Measurements from ENCODE around the gene ABHD12. TPM values are rescaled to one million over a fixed set of nuclear protein-coding genes. Genes with fewer than 3 reads are reported as not detected.
A peak's percentile ranks its signal among the peaks of the same experiment; 100 is the strongest.

ABHD12 gene
- total and polyA plus RNA-seq, 11 donors, result 15.6 to 43.8 (median 26.5) TPM

DNA sequence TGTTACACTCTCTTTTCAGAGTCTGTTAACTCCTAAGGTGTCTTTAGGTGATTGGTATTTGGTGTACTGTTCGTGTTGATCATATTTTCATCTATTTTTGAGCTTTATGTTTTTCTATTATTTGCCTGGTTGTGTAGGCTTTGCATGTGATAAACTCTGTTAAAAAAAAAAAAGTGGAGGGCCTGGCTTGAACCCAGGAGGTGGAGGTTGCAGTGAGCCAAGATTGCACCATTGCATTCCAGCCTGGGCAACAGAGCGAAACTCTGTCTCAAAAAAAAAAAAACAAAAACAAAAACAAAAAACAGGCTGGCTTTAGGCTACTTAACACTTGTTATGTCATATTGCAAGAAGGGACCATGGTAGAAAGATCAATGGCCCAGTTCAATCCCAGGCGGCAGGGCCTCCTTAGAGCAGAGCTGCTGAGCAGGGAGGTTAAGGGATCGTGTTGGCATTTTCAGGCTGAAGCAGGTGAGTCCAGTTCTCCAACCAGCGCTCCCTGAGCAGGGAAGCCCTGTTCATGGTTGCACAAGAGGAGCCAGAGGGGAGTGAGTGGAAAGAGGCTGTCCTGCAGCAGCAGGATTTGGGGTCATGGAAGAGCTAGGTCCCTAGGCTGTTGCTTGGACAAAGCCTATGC lies 134.3 kb downstream of the ABHD12 start:
- TF ChIP-seq, protein P1, sequence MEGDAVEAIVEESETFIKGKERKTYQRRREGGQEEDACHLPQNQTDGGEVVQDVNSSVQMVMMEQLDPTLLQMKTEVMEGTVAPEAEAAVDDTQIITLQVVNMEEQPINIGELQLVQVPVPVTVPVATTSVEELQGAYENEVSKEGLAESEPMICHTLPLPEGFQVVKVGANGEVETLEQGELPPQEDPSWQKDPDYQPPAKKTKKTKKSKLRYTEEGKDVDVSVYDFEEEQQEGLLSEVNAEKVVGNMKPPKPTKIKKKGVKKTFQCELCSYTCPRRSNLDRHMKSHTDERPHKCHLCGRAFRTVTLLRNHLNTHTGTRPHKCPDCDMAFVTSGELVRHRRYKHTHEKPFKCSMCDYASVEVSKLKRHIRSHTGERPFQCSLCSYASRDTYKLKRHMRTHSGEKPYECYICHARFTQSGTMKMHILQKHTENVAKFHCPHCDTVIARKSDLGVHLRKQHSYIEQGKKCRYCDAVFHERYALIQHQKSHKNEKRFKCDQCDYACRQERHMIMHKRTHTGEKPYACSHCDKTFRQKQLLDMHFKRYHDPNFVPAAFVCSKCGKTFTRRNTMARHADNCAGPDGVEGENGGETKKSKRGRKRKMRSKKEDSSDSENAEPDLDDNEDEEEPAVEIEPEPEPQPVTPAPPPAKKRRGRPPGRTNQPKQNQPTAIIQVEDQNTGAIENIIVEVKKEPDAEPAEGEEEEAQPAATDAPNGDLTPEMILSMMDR (IDR thresholded peaks at IDR 0.05), result no peak
- no peak for TF ChIP-seq POLR2A (IDR thresholded peaks at IDR 0.05)
- Histone ChIP-seq H3K27ac (peak overlapping the region; percentile 42 to 99 (median 96)), H3K9me3 (no peaks in the 10 kb centered on the region), H3K36me3 (peaks cover 0 to 37% (median 24%) of the 10 kb centered on the region in 9 donors), H3K27me3 (no peaks in the 10 kb centered on the region), H3K4me1 (peaks cover 0 to 75% (median 49%) of the 10 kb centered on the region in 12 donors), H3K4me3 (peak overlapping the region in 1 of 12 donors; percentile 6)
- intact Hi-C loops (cut with DNase I), result loop anchor here in 1 of 10 donors (2.0 kb wide), 1 partner anchor 18 kb away; no protein-coding TSS in a partner anchor
- DNase-seq (no peak), ATAC-seq (no peak)
- WGBS, 4 donors, result 50 to 62% (median 54%) methylated on average over 5 of the region's 5 CpGs

DNA sequence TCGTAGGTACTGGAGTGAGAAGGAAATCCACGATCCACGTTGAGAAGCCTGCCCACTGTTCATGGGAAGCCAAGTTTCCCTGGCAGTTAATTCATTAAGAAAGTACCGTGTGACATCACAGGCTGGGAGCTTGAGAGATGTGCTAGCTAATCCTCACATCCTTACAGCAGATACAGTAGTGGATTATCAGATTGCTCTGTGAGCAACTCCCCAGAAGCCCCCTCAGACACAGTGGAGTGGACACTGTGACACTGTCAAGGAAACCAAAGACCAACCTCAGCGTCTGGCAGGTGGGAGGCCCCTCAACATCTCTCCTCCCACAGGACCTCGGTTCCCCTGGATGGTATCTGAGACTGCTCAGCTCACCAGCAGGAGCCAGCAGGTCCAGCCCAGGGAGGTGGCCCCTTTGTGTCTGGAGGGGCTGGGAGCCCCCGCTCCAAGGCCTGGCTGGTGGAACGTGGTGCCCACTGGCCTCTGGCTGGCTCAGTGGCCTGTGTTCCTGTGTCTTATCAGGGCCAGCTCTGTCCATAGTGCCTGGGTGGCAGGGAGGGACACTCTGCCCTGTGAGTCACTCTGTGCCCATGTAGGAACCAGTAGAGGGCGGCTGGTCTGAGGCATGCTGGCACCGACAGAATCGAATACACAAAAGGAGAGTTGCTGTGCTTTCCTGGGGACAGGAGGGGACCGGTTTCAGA lies 135.5 kb downstream of the ABHD12 start:
- peaks cover 0 to 86% (median 51%) of the 10 kb centered on the region in 12 donors for H3K4me1 ChIP-seq
- H3K9me3 ChIP-seq, result no peaks in the 10 kb centered on the region
- ATAC-seq (peak; percentile 90 to 92 (median 92)), DNase-seq (peak in 4 of 5 donors; percentile 72 to 87 (median 81))
- intact Hi-C loops (cut with DNase I), result loop anchor here in 4 of 10 donors (1.0 to 5.0 kb wide), 4 partner anchors 19 to 258 kb away; no protein-coding TSS in a partner anchor
- no peaks in the 10 kb centered on the region for H3K27me3 ChIP-seq
- H3K27ac ChIP-seq, result peak overlapping the region; percentile 64 to 99 (median 96)
- TF ChIP-seq POLR2A (IDR thresholded peaks at IDR 0.05), result peak in 1 of 2 donors; percentile 8
- TF ChIP-seq, protein P1 (IDR thresholded peaks at IDR 0.05), result peak in 5 of 12 donors; percentile 6 to 24 (median 11)
- 48 to 61% (median 56%) methylated on average over 10 to 12 of the region's 12 CpGs for WGBS, 4 donors
- H3K4me3 ChIP-seq, result peak overlapping the region in 2 of 12 donors; percentile 6 to 9
- peaks cover 0 to 25% (median 12%) of the 10 kb centered on the region in 9 donors for H3K36me3 ChIP-seq

DNA sequence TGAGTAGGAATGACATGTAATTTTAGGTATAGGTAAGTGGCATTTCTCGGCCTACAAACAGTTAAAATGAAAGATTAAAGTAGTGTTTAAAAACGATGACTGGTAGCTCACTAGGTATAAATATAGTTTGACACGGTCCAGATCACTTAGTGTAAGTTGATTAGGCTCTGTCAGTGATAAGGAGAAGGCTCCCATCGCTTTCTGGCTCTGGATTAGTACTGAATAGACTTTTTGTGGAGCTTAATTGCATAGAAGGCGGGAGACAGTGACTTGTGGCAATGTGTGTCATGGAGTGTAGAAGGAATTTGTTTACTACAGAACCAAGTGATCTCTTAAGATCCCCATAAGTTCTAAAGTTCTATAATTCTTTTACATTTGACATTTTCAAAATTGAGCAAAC lies 136.1 kb downstream of the ABHD12 start:
- intact Hi-C loops (cut with DNase I), result loop anchor here in 3 of 10 donors (2.0 to 5.0 kb wide), 3 partner anchors 28 to 257 kb away; no protein-coding TSS in a partner anchor
- ATAC-seq (peak; percentile 47 to 61 (median 52)), DNase-seq (no peak)
- Histone ChIP-seq H3K4me3 (peak overlapping the region in 2 of 12 donors; percentile 10), H3K27me3 (no peaks in the 10 kb centered on the region), H3K4me1 (peaks cover 0 to 89% (median 55%) of the 10 kb centered on the region in 12 donors), H3K9me3 (no peaks in the 10 kb centered on the region), H3K36me3 (peaks cover 0 to 19% (median 7%) of the 10 kb centered on the region in 9 donors), H3K27ac (peak overlapping the region; percentile 64 to 99 (median 96))
- WGBS, 4 donors, result 44 to 51% (median 46%) methylated on average over 5 of the region's 5 CpGs
- no peak for TF ChIP-seq POLR2A (IDR thresholded peaks at IDR 0.05)
- TF ChIP-seq, protein P1 (IDR thresholded peaks at IDR 0.05), result no peak

Data from heart left ventricle (tissue), 16 donors.